Lower leg skin (tissue), 3 donors: ENCODE data around the gene ROR1.

ENCODE experiments used
- POLR2A ChIP-seq, 2 donors: fragments of 450-650 bp; IDR thresholded peaks; one replicate each; pipeline ENCODE4 v1.6.1; 2016 to 2017; ENCODE audit warnings: antibody characterized with exemption in 2 of 2, mild to moderate bottlenecking in 1 of 2, moderate library complexity in 1 of 2
- TF ChIP-seq, protein P1 (sequence below), 3 donors: fragments of 450-650 bp; IDR thresholded peaks; one replicate each; pipeline ENCODE4 v1.5.1; 2016; ENCODE audit warnings: antibody characterized with exemption in 3 of 3, mild to moderate bottlenecking in 3 of 3, moderate library complexity in 2 of 3

DNA sequence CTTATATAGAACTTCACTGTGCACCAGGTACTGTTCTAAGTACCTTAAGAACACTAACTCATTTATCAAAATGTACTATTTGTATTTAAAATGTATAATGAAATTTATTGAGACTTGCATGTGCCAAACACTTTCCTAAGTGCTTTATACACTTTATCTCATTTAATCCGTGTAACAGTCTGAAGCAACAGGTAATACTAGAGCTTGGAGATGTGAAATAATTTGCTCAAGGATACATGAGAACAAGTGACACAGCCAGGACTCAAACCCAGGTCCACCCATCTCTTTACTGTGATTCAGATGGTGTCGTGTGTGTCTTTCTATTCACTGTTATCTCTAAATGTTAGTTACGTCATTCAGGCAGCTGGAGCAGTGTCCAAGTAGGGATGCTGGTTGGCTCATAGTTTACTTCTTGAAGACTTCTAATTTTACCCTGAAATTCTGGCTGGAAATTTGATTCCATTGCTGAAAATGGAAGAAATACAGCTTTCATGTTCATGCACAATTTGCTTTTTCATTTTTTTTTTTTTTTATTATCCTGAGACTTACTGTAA is 259.9 kb downstream of the ROR1 start:
- TF ChIP-seq, protein P1, sequence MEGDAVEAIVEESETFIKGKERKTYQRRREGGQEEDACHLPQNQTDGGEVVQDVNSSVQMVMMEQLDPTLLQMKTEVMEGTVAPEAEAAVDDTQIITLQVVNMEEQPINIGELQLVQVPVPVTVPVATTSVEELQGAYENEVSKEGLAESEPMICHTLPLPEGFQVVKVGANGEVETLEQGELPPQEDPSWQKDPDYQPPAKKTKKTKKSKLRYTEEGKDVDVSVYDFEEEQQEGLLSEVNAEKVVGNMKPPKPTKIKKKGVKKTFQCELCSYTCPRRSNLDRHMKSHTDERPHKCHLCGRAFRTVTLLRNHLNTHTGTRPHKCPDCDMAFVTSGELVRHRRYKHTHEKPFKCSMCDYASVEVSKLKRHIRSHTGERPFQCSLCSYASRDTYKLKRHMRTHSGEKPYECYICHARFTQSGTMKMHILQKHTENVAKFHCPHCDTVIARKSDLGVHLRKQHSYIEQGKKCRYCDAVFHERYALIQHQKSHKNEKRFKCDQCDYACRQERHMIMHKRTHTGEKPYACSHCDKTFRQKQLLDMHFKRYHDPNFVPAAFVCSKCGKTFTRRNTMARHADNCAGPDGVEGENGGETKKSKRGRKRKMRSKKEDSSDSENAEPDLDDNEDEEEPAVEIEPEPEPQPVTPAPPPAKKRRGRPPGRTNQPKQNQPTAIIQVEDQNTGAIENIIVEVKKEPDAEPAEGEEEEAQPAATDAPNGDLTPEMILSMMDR (IDR thresholded peaks at IDR 0.05): no peak
- no peak for TF ChIP-seq POLR2A (IDR thresholded peaks at IDR 0.05)
